Myocyte (in vitro differentiated cells): Measurements from ENCODE around the gene CYP27A1. TPM values are rescaled to one million over a fixed set of nuclear protein-coding genes. Genes with fewer than 3 reads are reported as not detected.
"Not testable (repeated sequence)": the region's sequence is repeated elsewhere in the genome, so short reads cannot be mapped to it uniquely, and the experiment has no call there.

Source experiments
- DNase-seq: peaks from one replicate; pipeline ENCODE4 v3.0.0-alpha.2; 2012; ENCODE audit warnings: low read depth
- total RNA-seq: library from RNA; depleted of rRNA; stranded (reverse); fragments of >200 nt; gene quantifications from 2 replicates; pipeline ENCODE4 v1.2.3, GENCODE V29; 2014

CYP27A1 gene
- total RNA-seq, 1 donor from 2014 or later: 16.5 TPM

DNA sequence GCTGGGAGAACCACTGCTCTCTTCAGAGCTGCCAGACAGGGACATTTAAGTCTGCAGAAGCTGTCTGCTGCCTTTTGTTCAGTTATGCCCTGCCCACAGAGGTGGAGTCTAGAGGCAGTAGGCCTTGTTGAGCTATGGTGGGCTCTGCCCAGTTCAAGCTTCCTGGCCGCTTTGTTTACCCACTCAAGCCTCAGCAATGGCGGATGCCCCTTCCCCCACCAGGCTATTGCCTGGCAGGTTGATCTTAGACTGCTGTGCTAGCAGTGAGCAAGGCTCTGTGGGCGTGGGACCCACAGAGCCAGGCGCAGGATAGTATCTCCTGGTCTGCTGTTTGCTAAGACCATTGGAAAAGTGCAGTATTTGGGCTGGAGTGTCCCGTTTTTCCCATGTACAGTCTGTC, 9.2 kb upstream of the CYP27A1 start:
- not testable (repeated sequence) for DNase-seq

DNA sequence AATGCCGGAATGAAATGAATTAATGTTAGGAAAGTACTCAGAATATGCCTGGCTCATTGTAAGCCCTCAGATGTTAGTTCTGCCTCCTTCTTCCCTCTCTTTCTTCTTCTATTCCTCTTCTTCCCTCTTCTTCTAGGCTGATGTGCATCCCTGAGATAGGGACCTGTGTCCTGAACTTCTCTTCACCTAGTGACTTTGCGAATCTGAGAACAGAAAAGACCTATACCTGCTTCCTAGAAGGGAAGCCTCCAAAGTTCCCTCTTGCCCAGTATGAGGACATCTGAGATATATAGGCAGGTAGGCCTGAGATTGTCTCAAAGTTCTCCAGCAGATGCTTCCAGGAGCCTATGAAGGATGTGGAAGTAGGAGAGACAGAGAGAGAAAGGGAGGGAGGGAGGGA, 8.1 kb upstream of the CYP27A1 start:
- DNase-seq: no peak

- no peak for DNase-seq
These were observed 5.5 kb upstream of the CYP27A1 start for GRCh38 chr2:218776488-218776887.

DNA sequence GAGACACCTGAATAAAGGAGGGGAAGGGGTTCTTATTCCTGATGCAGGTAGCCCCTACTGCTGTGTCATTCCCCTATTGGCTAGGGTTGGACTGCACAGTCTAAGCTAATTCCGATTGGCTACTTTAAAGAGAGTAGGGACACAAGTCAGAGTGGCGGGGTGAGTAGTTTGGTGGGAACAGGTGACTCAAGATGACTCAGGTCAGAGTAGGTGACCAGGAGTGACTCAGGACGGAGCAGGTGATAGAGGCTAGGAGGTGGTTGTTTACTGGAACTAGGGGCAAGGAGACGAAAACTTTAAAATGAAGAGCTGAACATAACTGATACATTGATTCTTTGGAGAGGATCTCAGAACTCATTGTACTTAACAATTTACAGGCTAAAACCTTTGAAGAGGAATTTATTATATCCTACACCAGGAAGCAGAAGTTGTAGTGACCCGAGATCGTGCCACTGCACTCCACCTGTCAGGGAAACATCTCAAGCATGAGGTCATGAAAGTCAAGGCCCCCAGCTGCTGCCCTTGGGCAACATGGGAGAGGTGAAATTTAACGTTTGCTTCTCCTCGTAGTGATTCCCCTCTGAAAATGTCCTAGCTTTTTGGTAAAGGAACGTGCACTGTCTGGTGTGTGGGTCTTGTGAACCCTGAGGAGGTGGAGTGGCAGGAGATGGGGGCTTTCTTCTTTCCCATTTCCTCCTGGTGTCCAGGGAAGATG, 4.5 kb upstream of the CYP27A1 start:
- peak; percentile 13 for DNase-seq

- DNase-seq: no peak
These were observed 1.9 kb upstream of the CYP27A1 start for GRCh38 chr2:218780046-218780445.

DNA sequence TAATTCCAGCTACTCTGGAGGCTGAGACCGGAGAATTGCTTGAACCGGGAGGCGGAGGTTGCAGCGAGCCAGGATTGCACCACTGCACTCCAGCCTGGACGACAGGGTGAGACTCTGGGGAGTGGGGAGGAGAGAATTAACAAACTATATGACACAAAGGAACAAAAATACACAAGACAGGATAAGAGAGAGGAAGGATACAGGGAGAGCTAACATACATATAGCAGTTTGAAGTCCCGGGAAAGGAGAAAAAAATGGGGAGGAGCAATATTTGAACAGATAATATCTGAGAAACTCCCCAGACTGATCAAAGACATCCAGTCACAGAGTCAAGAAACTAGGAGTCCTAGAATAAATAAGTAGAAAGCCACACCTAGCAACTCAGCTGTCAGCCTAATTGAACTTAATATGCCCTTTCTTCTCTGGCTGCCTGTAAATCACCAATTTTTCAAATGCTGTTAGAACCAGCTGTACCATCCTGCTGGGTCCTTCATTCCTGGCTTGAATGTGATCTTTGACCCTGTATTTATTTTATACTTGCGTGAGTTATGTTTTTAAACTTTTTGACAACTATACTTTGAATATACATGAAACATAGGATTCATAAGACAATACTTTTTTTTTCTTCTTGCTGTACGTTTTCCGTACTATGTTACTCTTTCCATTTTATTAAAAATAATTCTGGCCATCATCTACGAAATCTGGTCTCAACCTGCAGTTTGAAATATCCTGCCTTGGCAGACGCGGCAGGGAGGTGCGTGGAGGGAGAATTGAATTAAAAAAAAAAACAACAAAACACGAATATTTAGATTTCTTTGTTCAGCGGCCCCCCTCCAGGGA, 876 bp upstream of the CYP27A1 start:
- DNase-seq: peak; percentile 44

GRCh38 chr2:218782528-218782844, 539 bp downstream of the CYP27A1 start:
- no peak for DNase-seq

DNA sequence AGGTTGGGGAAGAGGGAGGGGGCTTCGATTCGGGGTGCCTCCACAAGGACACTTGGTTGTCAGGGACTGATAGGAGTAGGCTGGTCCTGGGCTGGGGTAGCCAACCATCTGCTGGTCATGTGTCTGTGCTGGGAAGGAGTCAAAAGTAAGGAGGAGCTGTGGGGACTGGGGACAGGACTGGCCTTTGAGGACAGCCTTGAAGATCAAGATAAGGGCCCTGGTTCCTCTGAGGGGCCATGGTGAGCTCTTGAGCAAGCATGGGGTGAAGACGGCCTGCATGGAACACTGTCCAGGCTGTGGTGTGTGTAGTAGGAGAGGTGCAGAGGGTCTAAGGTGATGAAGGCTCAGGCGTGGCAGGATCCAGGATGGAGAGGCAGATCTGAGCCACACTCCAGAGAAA, 1.7 kb downstream of the CYP27A1 start:
- no peak for DNase-seq

GRCh38 chr2:218785103-218785502, 3.2 kb downstream of the CYP27A1 start:
- DNase-seq: no peak

GRCh38 chr2:218786133-218786532, 4.2 kb downstream of the CYP27A1 start:
- no peak for DNase-seq

- no peak for DNase-seq
These were observed 6.7 kb downstream of the CYP27A1 start for GRCh38 chr2:218788529-218789255.

DNA sequence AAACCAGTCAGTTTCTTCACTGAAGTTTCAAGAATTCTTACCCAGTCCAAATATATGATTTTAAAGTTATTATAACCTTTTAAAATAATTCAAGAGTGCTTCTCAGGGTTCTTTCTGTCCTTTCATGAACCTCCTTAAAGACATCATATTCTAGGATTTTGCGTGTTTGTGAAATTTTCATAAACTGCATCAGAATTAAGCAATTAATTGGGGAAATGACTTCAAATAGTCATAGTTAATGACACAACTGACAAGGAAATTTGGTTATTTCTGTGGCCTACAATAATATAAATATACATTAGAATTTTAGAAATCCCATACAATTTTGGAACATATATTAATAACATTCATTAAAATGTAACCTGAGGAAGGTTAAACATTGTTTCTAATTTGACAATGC, 10.5 kb downstream of the CYP27A1 start:
- DNase-seq: no peak

DNA sequence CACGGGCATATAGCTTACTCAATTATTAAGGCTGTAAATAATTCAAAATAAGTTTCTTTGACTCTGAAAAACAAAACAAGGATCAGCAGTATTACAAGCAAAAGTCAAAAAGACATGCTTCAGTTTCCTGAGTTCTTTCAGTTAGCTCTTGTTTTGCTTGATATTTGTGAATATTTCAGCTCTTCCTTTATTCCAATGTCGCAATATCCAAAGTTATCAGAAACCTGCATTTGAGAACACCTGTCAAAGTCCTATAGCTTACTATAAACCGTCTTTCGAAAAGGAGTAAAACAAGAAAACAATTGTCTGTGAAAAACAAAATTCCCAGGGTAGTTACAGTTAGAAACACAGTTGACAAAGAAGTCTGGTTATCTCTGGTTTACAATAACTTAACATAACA, 14.7 kb downstream of the CYP27A1 start:
- DNase-seq: no peak

DNA sequence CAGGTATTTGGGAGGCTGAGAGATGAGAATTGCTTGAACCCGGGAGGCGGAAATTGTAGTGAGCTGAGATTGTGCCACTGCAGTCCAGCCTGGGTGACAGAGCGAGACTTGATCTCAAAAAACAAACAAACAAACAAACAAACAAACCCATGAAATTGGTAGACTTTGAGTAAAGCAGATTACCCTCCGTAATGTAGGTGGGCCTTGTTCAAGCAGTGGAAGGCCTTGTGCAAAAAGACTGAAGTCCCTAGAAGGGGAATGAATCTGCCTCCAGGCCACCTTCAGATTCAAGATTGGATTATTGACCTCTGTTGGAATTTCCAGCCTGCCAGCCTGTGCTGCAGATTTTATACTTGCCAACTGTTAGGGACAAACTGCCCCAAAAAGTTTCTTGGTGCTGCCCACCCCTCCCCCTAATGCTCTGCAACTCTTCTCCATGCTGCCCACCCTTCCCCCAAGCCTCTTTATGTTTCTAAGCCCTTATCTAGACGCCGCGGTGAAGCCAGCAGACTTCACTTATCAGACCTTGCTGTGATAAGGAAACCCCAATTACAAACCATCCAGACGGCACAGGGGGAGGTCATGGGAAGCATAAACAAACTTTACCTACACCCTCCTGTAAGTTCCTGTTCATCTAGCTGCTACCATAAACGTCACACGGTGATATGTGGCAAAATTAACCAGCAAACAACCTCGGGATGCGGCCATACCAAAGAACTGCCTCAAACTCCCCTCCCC, 17.0 kb downstream of the CYP27A1 start:
- no peak for DNase-seq

DNA sequence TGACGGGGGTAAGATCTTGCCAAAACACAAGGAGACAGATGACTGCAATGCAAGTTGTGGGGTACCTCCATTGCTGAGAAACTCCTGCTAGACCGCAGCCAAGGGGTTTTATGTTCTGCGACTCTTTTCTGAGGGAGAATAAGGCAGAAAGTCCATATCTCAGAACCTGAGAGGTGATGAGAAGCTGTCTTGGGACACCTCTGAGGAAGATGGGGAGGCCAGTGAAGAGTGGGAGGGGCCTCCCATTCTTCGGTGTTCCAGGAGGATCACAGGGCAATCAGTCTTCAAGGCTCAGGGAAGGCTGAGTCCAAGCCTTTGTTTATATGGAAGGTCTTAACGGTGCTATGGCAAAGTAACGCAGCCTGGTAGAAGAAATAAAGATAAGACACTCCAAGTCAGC, 18.0 kb downstream of the CYP27A1 start:
- no peak for DNase-seq

DNA sequence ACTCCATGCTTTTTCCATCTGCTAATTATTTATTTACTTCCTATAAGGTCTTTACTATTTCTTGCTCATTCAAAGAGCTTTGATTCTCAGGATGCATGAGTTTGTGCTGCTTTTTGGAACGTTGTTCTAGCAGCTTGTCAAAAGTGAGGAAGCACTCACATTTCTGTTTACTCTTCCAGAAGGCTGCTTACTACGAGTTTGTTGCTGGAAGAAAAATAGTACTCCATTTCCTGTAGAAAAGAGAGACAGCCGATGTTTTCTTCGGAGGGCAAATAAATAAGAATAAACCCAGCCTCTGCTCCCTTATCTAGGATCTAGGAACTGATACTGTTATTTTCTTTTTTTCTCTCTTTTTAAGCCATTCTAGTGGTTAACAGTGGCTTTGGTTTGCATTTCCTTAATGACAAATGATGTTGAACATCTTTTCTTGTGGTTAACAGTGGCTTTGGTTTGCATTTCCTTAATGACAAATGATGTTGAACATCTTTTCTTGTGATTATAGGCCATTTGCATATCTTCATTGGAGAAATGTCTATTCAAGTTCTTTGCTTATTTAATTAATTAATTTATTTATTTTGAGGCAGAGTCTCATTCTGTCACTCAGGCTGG, 20.5 kb downstream of the CYP27A1 start:
- DNase-seq: no peak

DNA sequence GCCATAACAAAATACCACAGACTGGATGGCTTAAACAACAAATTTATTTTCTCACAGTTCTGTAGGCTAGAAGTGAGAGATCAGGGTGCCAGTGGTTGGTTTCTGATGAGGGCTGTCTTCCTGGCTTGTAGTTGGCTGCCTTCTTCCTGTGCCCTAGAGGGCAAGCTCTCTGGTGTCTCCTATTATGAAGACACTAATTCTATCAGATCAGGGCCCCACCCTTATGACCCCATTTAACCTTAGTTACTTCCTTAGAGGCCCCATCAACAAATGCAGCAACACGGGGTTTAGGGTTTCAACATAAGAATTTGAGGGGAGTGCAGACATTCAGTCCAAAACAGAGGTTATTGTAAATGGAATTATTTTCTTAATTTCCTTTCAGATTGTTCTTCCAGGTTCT, 22.9 kb downstream of the CYP27A1 start:
- DNase-seq: no peak

DNA sequence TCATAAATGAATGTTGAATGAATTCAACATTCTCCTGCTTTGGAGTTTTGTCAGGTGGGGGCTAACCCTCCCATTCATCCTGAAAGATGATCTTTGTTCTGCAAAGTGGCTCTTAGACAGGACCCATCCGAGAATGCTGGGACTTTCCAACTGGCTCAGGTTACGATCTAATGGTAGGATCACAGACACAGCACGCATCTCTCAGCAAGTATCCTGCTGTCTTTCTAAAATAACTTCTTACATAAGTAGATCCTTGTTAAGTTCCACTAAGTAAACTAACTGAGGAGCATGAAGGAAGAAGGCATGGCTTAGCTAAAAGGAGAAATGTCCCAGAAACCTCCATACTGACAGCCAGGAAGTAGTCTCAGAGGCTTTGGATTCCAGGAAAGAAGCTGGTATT, 23.7 kb downstream of the CYP27A1 start:
- DNase-seq: peak; percentile 92

DNA sequence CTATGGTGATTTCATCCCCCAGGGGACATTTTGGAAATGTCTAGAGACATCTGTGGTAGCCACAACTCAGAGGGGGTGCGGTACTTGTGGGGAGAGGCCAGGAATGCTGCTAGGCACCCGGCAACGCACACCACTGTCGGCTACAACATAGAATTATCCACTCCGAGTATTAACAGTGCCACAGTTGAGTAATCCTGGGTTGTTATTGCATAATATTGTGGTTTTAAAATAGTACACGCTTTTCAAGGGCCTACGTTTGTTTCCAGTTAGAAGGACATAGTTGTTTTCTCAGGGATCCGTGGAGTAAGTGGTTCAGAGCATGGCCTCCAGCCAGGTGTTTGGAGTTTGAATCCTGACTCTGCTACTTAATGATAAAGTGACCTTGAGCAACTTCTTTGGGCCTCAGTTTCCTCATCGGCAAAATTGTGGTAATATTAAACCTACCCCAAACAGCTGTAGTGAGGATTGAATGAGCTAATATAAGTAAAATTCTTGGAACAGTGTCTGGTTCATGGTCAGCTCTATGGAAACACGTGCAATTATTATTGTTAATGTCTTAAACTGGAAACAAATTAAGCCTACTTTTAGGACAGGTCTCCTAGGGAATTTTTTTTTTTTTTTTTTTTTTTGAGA, 24.5 kb downstream of the CYP27A1 start:
- DNase-seq: peak; percentile 99

GRCh38 chr2:218807626-218808025, 25.7 kb downstream of the CYP27A1 start:
- DNase-seq: no peak

- no peak for DNase-seq
These were observed 27.6 kb downstream of the CYP27A1 start for GRCh38 chr2:218809515-218809914.
